ENCODE measurements around the gene ATXN7L1.

DNA sequence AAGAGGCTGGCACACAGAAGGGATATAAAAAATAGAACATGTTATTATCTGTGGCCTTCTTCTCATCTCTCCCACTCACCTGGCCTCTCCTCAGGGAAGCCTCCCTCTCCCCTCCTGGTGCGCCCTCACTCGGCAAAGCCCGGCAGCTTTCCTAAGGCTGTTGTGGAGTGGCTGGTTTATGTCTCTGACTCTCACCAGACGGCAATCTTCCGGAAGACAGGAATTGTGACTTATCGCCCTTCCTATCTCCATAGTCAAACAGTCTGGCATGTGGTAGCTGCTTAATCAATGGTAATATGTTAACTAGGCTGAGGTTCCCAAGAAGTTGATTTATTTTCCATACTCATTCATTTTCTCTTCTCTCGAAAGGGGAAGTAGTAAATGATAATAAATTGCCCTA is 78.7 kb downstream of the ATXN7L1 start:
- TF ChIP-seq POLR2A (IDR thresholded peaks at IDR 0.05; ENCODE audit: low read depth, low read length) = no peak
- no peak for TF ChIP-seq POLR2AphosphoS5 (IDR thresholded peaks at IDR 0.05; ENCODE audit: low read depth, low read length)
